K562 (cell line): ENCODE measurements around the gene FAR1. TPM values are rescaled to one million over a fixed set of nuclear protein-coding genes. Genes with fewer than 3 reads are reported as not detected.

ENCODE experiments used
- ATAC-seq: fragments of 200-7000 bp; cut with Tn5 transposase; 3 replicates; pipeline ENCODE4 v1.9.1; 2020; ENCODE audit warnings: moderate library complexity
- BruUV-seq: library from RNA; stranded (reverse); fragments of 400-500 nt; replicated peaks from 2 replicates; lab custom pipeline; 2021; lab: Mats Ljungman, UMichigan
- CTCF ChIA-PET: fragments of 300-600 bp; formaldehyde crosslinking; extraction: SDS; loops from one replicate; lab custom pipeline; 2021; ENCODE audit warnings: low intra/inter-chr PET ratio; lab: Yijun Ruan, JAX
- POLR2A ChIA-PET: fragments of 300-600, 350-650 bp; sonication (Branson Sonifier 250); formaldehyde crosslinking; extraction: SDS; loops from one replicate; lab custom pipeline; 2021; ENCODE audit warnings: antibody characterized with exemption, inconsistent platforms; lab: Yijun Ruan, JAX
- DNase-seq, 4 experiments: peaks; one replicate each; pipeline versions ENCODE4 v3.0.0 to v3.0.0-alpha.2; 2011 to 2018; ENCODE audit warnings: low spot score in 3 of 4, mixed read lengths in 3 of 4; ENCODE audit errors: extremely low read depth in 1 of 4
- FAIRE-seq: peaks from 2 replicates; lab custom pipeline; 2011; peaks lifted over from hg19 to GRCh38; lab: Jason Lieb, UNC
- H2AFZ ChIP-seq: 2 replicates; pipeline ENCODE4 v1.6.0; 2011; ENCODE audit warnings: low read depth, low read length, control low read depth, inconsistent platforms
- H3K27ac ChIP-seq: fragments of 200-600 bp; 3 replicates; pipeline ENCODE4 v1.8.0; 2011; ENCODE audit warnings: low read depth, mild to moderate bottlenecking, control low read depth, inconsistent platforms, low read length, moderate library complexity, mixed read lengths; ENCODE audit errors: extremely low read depth
- H3K27me3 ChIP-seq, 2 experiments: fragments of 300-600 bp in 1 of 2; 2 replicates in 1 of 2; 3 replicates in 1 of 2; pipeline versions ENCODE4 v1.6.0 to v1.8.0; 2011; ENCODE audit warnings: inconsistent platforms in 2 of 2, low read length in 2 of 2, mild to moderate bottlenecking in 1 of 2, mixed read lengths in 1 of 2, moderate library complexity in 1 of 2; ENCODE audit not compliant: control insufficient read depth in 2 of 2, insufficient read depth in 2 of 2
- H3K36me3 ChIP-seq: fragments of 300-600 bp; 3 replicates; pipeline ENCODE4 v1.8.0; 2011; ENCODE audit warnings: mild to moderate bottlenecking, low read length, inconsistent platforms; ENCODE audit not compliant: control insufficient read depth, insufficient read depth
- H3K4me1 ChIP-seq, 2 experiments: fragments of 200-600 bp in 1 of 2; replicated peaks in 1 of 2; 2 replicates in 1 of 2; 3 replicates in 1 of 2; pipeline versions ENCODE4 v1.5.1 to v1.8.0; 2011; ENCODE audit warnings: inconsistent platforms in 2 of 2, low read length in 2 of 2, mild to moderate bottlenecking in 1 of 2, mixed read lengths in 1 of 2, moderate library complexity in 1 of 2; ENCODE audit not compliant: control insufficient read depth in 2 of 2, insufficient read depth in 2 of 2
- H3K4me2 ChIP-seq: 2 replicates; pipeline ENCODE4 v1.6.1; 2011; ENCODE audit warnings: low read length, control low read depth, inconsistent platforms, mixed read lengths; ENCODE audit not compliant: insufficient read depth
- H3K4me3 ChIP-seq: fragments of 200-600 bp; sonication (generic), shearing (Covaris generic); 2 replicates; pipeline ENCODE4 v1.5.1; 2016; ENCODE audit warnings: control low read depth, inconsistent platforms
- H3K79me2 ChIP-seq: fragments of 200-600 bp; 3 replicates; pipeline ENCODE4 v1.8.0; 2011; ENCODE audit warnings: low read length, inconsistent platforms; ENCODE audit not compliant: control insufficient read depth, insufficient read depth
- H3K9ac ChIP-seq, 2 experiments: 2 replicates each; pipeline versions ENCODE4 v1.6.0 to v1.6.1; 2011; ENCODE audit warnings: low read depth in 2 of 2, low read length in 2 of 2, control low read depth in 1 of 2, inconsistent platforms in 1 of 2, mild to moderate bottlenecking in 1 of 2, mixed read lengths in 1 of 2; ENCODE audit not compliant: insufficient read depth in 1 of 2
- H3K9me1 ChIP-seq: one replicate; pipeline ENCODE4 v1.6.0; 2011; ENCODE audit warnings: inconsistent platforms, mild to moderate bottlenecking, low read length, moderate library complexity; ENCODE audit not compliant: control insufficient read depth, insufficient read depth
- H3K9me3 ChIP-seq: replicated peaks from 2 replicates; pipeline ENCODE4 v1.5.1; 2011; ENCODE audit warnings: low read depth, low read length, inconsistent platforms; ENCODE audit not compliant: control insufficient read depth, insufficient read depth
- H4K20me1 ChIP-seq: replicated peaks from 2 replicates; pipeline ENCODE4 v1.6.1; 2011; ENCODE audit warnings: low read length, inconsistent platforms, mixed read lengths; ENCODE audit not compliant: control insufficient read depth, insufficient read depth
- ARID4B ChIP-seq: sonication (generic); formaldehyde crosslinking; IDR thresholded peaks from 2 replicates; pipeline ENCODE4 v1.8.0; 2022; ENCODE audit warnings: mild to moderate bottlenecking, missing genetic modification reagents
- C11orf30 ChIP-seq: fragments of 450-650 bp; IDR thresholded peaks from 2 replicates; pipeline ENCODE4 v1.6.1; 2016; ENCODE audit warnings: low read depth, mild to moderate bottlenecking
- EWSR1 ChIP-seq: fragments of 450-650 bp; IDR thresholded peaks from 2 replicates; pipeline ENCODE4 v1.6.1; 2018; ENCODE audit warnings: borderline replicate concordance, mild to moderate bottlenecking, low read depth, moderate library complexity; ENCODE audit not compliant: partially characterized antibody
- KLF13 ChIP-seq: fragments of 450-650 bp; IDR thresholded peaks from 2 replicates; pipeline ENCODE4 v1.6.1; 2016; ENCODE audit warnings: missing genetic modification characterization, low read depth, mild to moderate bottlenecking, missing compliant biosample characterization, moderate library complexity, borderline replicate concordance
- MAFG ChIP-seq: fragments of 450-650 bp; conservative IDR thresholded peaks from 2 replicates; pipeline ENCODE4 v1.6.1; 2016; ENCODE audit warnings: missing genetic modification characterization, missing compliant biosample characterization
- NCOA1 ChIP-seq: fragments of 450-650 bp; IDR thresholded peaks from 2 replicates; pipeline ENCODE4 v1.6.1; 2016; ENCODE audit warnings: low read depth
- STAT5B ChIP-seq: fragments of 250-450 bp; sonication (Bioruptor Pico); IDR thresholded peaks from 2 replicates; pipeline ENCODE4 v1.8.0; 2021; ENCODE audit warnings: mild to moderate bottlenecking, inconsistent platforms
- ZBTB8A ChIP-seq: fragments of 450-650 bp; IDR thresholded peaks from 2 replicates; pipeline ENCODE4 v1.6.1; 2018; ENCODE audit warnings: mild to moderate bottlenecking, moderate library complexity; ENCODE audit not compliant: partially characterized antibody
- ZEB2 ChIP-seq: fragments of 450-650 bp; IDR thresholded peaks from 2 replicates; pipeline ENCODE4 v1.6.1; 2016
- ZNF124 ChIP-seq: sonication (generic); formaldehyde crosslinking; IDR thresholded peaks from 2 replicates; pipeline ENCODE4 v1.8.1; 2022; ENCODE audit warnings: missing genetic modification reagents
- ZNF143 ChIP-seq: sonication (generic); formaldehyde crosslinking; IDR thresholded peaks from 2 replicates; pipeline ENCODE4 v1.9.0; 2022; ENCODE audit warnings: mild to moderate bottlenecking, missing genetic modification reagents
- in situ Hi-C: fragments of 300-500 bp; cut with MboI; formaldehyde crosslinking; loops from 4 replicates; pipeline ENCODE4 v1.15.0; 2018; ENCODE audit warnings: inconsistent platforms, mixed read lengths
- intact Hi-C: fragments of 100-400 bp; cut with micrococcal nuclease; formaldehyde crosslinking; loops from 2 replicates; pipeline ENCODE4 v1.14.2; 2022
- polyA plus RNA-seq, 8 experiments: library from polyadenylated mRNA; depleted of rRNA in 4 of 8; stranded (reverse) in 5 of 8; unstranded in 3 of 8; fragments of >200 nt; fragmentation: Nextera tagmentation in 2 of 8; fragmentation: Illumina TruSeq in 1 of 8; extraction: Ambion mirVana in 2 of 8; extraction: Trizol in 1 of 8; gene quantifications; 2 replicates each; pipeline versions ENCODE4 v1.2.1 to v1.2.3, GENCODE V29; 2011 to 2014; ENCODE audit warnings: inconsistent platforms in 1 of 8, missing spikeins in 1 of 8
- total RNA-seq, 7 experiments: library from RNA; depleted of rRNA in 6 of 7; stranded (reverse); fragments of >200 nt in 6 of 7; fragmentation: Illumina TruSeq in 2 of 7; extraction: Trizol in 2 of 7; gene quantifications; 2 replicates each; pipeline versions ENCODE4 v1.2.1 to v1.2.3, GENCODE V29; 2011 to 2021; ENCODE audit warnings: low replicate concordance in 1 of 7
- TF ChIP-seq, protein P1 (sequence below): fragments of 450-650 bp; conservative IDR thresholded peaks from 2 replicates; pipeline ENCODE4 v1.6.1; 2016; ENCODE audit warnings: missing genetic modification characterization, low read depth, mild to moderate bottlenecking, control low read depth, missing compliant biosample characterization
- TF ChIP-seq, protein P2 (sequence below): sonication (generic); formaldehyde crosslinking; IDR thresholded peaks from 2 replicates; pipeline ENCODE4 v1.8.1; 2022; ENCODE audit warnings: missing genetic modification reagents
- TF ChIP-seq, protein P3 (sequence below): fragments of 250-450 bp; sonication (Bioruptor Pico); IDR thresholded peaks from 2 replicates; pipeline ENCODE4 v1.5.0; 2021

Gene FAR1
- total and polyA plus RNA-seq, 9 of the 15 experiments (the other 6 are each of a cell fraction or from before 2014, with no cell fraction given) = 17.7 to 88.2 (median 52.6) TPM

GRCh38 chr11:13726456-13726855, 58.0 kb downstream of the FAR1 start (continued):
- TF ChIP-seq, protein P1, sequence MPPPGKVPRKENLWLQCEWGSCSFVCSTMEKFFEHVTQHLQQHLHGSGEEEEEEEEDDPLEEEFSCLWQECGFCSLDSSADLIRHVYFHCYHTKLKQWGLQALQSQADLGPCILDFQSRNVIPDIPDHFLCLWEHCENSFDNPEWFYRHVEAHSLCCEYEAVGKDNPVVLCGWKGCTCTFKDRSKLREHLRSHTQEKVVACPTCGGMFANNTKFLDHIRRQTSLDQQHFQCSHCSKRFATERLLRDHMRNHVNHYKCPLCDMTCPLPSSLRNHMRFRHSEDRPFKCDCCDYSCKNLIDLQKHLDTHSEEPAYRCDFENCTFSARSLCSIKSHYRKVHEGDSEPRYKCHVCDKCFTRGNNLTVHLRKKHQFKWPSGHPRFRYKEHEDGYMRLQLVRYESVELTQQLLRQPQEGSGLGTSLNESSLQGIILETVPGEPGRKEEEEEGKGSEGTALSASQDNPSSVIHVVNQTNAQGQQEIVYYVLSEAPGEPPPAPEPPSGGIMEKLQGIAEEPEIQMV (tag) = no peak
- no peak for TF ChIP-seq STAT5B (CRISPR knock-in tag)
- no peak for TF ChIP-seq NCOA1
- TF ChIP-seq ZEB2 = no peak

DNA sequence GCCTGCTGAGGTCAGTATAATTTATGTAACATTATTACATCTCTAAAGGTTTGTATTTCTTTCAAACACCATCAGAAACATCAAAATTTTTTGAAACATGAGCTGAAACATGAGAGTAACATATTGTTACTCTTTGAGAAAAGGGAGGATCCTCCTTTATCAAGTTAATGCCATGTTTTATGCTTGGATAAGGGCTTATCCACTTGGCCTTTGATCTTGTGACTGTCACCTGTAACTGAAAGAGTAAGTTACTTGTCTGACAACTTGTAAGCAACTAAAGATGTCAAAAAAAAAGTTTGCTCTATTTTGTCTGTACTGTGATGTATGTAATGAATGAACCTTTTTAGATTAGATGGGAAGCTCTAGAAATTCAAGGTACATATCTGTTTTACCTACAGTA, 59.6 kb downstream of the FAR1 start:
- Histone ChIP-seq H3K9ac (no peak overlapping the region), H3K27ac (no peak overlapping the region), H2AFZ (no peak overlapping the region), H3K9me3 (no peaks in the 10 kb centered on the region), H3K36me3 (peaks cover 54% of the 10 kb centered on the region; the same call in 2 of the 3 replicates), H3K27me3 (no peaks in the 10 kb centered on the region), H3K4me3 (no peak overlapping the region), H3K4me2 (no peak overlapping the region), H3K79me2 (no peaks in the 10 kb centered on the region), H3K4me1 (no peaks in the 10 kb centered on the region; a peak in 1 of 5 replicates), H4K20me1 (no peaks in the 10 kb centered on the region), H3K9me1 (no peaks in the 10 kb centered on the region)
- ChIA-PET CTCF (no interaction called here), POLR2A (no interaction called here)
- in situ Hi-C loops (no loop called here), intact Hi-C loops (no loop called here)
- no peak for FAIRE-seq
- no peak for DNase-seq
- no TSS peak for BruUV-seq
- no peak for ATAC-seq
- TF ChIP-seq ZBTB8A = no peak
- no peak for TF ChIP-seq EWSR1
- TF ChIP-seq ZNF124 (CRISPR knock-in tag) = no peak
- TF ChIP-seq, protein P2, sequence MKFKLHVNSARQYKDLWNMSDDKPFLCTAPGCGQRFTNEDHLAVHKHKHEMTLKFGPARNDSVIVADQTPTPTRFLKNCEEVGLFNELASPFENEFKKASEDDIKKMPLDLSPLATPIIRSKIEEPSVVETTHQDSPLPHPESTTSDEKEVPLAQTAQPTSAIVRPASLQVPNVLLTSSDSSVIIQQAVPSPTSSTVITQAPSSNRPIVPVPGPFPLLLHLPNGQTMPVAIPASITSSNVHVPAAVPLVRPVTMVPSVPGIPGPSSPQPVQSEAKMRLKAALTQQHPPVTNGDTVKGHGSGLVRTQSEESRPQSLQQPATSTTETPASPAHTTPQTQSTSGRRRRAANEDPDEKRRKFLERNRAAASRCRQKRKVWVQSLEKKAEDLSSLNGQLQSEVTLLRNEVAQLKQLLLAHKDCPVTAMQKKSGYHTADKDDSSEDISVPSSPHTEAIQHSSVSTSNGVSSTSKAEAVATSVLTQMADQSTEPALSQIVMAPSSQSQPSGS = no peak
- TF ChIP-seq C11orf30 = no peak
- no peak for TF ChIP-seq MAFG (tag)
- no peak for TF ChIP-seq ARID4B (CRISPR knock-in tag)
- TF ChIP-seq, protein P3, sequence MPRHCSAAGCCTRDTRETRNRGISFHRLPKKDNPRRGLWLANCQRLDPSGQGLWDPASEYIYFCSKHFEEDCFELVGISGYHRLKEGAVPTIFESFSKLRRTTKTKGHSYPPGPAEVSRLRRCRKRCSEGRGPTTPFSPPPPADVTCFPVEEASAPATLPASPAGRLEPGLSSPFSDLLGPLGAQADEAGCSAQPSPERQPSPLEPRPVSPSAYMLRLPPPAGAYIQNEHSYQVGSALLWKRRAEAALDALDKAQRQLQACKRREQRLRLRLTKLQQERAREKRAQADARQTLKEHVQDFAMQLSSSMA (CRISPR knock-in tag) = no peak
- TF ChIP-seq KLF13 (tag) = no peak
- no peak for TF ChIP-seq ZNF143 (CRISPR knock-in tag)
